ENCODE measurements around the gene RASAL3.

DNA sequence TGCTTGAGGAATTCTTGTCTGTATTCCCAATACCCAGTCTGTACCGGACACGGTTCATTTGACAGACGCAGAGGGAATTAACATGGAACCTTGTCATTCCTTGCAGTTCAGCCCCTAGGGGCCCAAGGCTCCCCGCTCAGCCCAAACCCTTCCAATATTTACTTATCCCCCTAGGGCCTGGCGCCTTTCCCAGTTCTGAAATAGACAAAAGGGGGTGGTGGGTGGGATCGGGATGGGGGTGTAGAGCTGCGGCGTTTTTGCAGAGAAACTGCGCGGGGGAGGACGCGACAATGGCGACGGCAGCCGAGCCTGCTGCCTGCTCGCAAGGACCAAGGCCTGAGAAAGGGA is 46.1 kb downstream of the RASAL3 start:
- TF ChIP-seq CTCF (IDR thresholded peaks at IDR 0.05) (no peak), POLR2A (IDR thresholded peaks at IDR 0.05) (no peak)

Data from esophagus squamous epithelium (tissue), 4 donors.